Lower leg skin (tissue), 4 donors: ENCODE data around the gene EIF4G2. TPM values are rescaled to one million over a fixed set of nuclear protein-coding genes. Genes with fewer than 3 reads are reported as not detected.

ENCODE experiments used
- DNase-seq, 2 donors: peaks; one replicate each; pipeline ENCODE4 v3.0.0-alpha.2; 2019; ENCODE audit warnings: low spot score in 2 of 2
- H3K4me3 ChIP-seq: fragments of 200-600 bp; sonication (generic); 2 replicates; pipeline ENCODE4 v1.5.1; 2017; ENCODE audit warnings: mild to moderate bottlenecking, low read depth; ENCODE audit not compliant: poor library complexity, severe bottlenecking
- CTCF ChIP-seq, 3 donors: fragments of 450-650 bp; IDR thresholded peaks; one replicate each; pipeline ENCODE4 v1.5.1; 2016; ENCODE audit warnings: antibody characterized with exemption in 3 of 3, mild to moderate bottlenecking in 3 of 3, moderate library complexity in 2 of 3
- POLR2A ChIP-seq, 2 donors: fragments of 450-650 bp; IDR thresholded peaks; one replicate each; pipeline ENCODE4 v1.6.1; 2016 to 2017; ENCODE audit warnings: antibody characterized with exemption in 2 of 2, mild to moderate bottlenecking in 1 of 2, moderate library complexity in 1 of 2
- WGBS, 2 donors: methylation state at CpG; one replicate each; pipeline ENCODE4 v1.1.5; 2018; 5-methylcytosine and 5-hydroxymethylcytosine counted together
- intact Hi-C: fragments of 100-400 bp; cut with DNase I; formaldehyde crosslinking; loops from one replicate; pipeline ENCODE4 v1.15.0; 2023; ENCODE audit warnings: low total_unique reads
- total RNA-seq, 4 donors: library from RNA; depleted of rRNA; stranded (reverse); fragments of >200 nt; gene quantifications; one replicate each; pipeline ENCODE4 v1.1.0, GENCODE V29; 2016

EIF4G2 gene
- 100 to 1,000 TPM; 380 to 450 (median 415) TPM for total RNA-seq

GRCh38 chr11:10808553-10809372, at the start of gene EIF4G2:
EIF4G2 (minus strand) TSS chr11:10808926.
- WGBS, 2 donors = 0% methylated on average over 42 to 54 of the region's 65 CpGs
- TF ChIP-seq POLR2A (IDR thresholded peaks at IDR 0.05) = peak in 1 of 2 donors; percentile 98
- no peak for TF ChIP-seq CTCF (IDR thresholded peaks at IDR 0.05)
- intact Hi-C loops = loop anchor here (1.0 kb wide), 1 partner anchor 49 kb away; no protein-coding TSS in a partner anchor
- H3K4me3 ChIP-seq = peak within 1 kb of the TSS; percentile 97
- peak; percentile 98 to 100 for DNase-seq

- WGBS, 2 donors = 0% methylated on average over 46 to 58 of the region's 59 CpGs
- peak within 1 kb of the TSS; percentile 86 for H3K4me3 ChIP-seq
- intact Hi-C loops = loop anchor here (1.0 kb wide), 1 partner anchor 50 kb away; the partner anchor contains the start of gene EIF4G2
- TF ChIP-seq CTCF (IDR thresholded peaks at IDR 0.05) (no peak), POLR2A (IDR thresholded peaks at IDR 0.05) (peak in 1 of 2 donors; percentile 60)
- DNase-seq = peak; percentile 98 to 100
Observed at GRCh38 chr11:10857709-10858438, 49.1 kb upstream of the EIF4G2 start, which contains the start of gene ZBED5. ZBED5 (minus strand) TSS chr11:10858053; CDS start chr11:10854945, 3,108 bp downstream.

- intact Hi-C loops = loop anchor here (1.0 kb wide), 1 partner anchor 49 kb away; the partner anchor contains the start of gene EIF4G2
- peak overlapping the region; percentile 86 for H3K4me3 ChIP-seq
- no peak for TF ChIP-seq POLR2A (IDR thresholded peaks at IDR 0.05)
- TF ChIP-seq CTCF (IDR thresholded peaks at IDR 0.05) = no peak
- DNase-seq = peak in 1 of 2 donors; percentile 45
- 0% methylated on average over 5 to 14 of the region's 14 CpGs for WGBS, 2 donors
Observed at GRCh38 chr11:10857459-10857708, 48.7 kb upstream of the EIF4G2 start.

- WGBS, 2 donors = 3 to 4% methylated on average over 17 of the region's 17 CpGs
- intact Hi-C loops = loop anchor here (1.0 kb wide), 1 partner anchor 49 kb away; the partner anchor contains the start of gene EIF4G2
- no peak for DNase-seq
- TF ChIP-seq POLR2A (IDR thresholded peaks at IDR 0.05) (no peak), CTCF (IDR thresholded peaks at IDR 0.05) (no peak)
- H3K4me3 ChIP-seq = peak overlapping the region; percentile 86
Observed at GRCh38 chr11:10856689-10857458, 48.1 kb upstream of the EIF4G2 start.

- TF ChIP-seq CTCF (IDR thresholded peaks at IDR 0.05) = no peak
- TF ChIP-seq POLR2A (IDR thresholded peaks at IDR 0.05) = no peak
- H3K4me3 ChIP-seq = no peak overlapping the region
- 90 to 95% methylated on average over 2 of the region's 2 CpGs for WGBS, 2 donors
- intact Hi-C loops = no loop called here
- no peak for DNase-seq
Observed at GRCh38 chr11:10855295-10855694, 46.6 kb upstream of the EIF4G2 start.
